Lung (tissue), 12 donors: ENCODE data around the gene LAMC2. TPM values are rescaled to one million over a fixed set of nuclear protein-coding genes. Genes with fewer than 3 reads are reported as not detected.
A peak's percentile ranks its signal among the peaks of the same experiment; 100 is the strongest.

ENCODE experiments used
- ATAC-seq: fragments of 200-7000 bp; cut with Tn5 transposase; one replicate; pipeline ENCODE4 v1.9.1; 2020; ENCODE audit warnings: moderate number of reproducible peaks; ENCODE audit not compliant: insufficient read depth, low FRiP score
- DNase-seq, 3 donors: peaks; one replicate each; pipeline ENCODE4 v3.0.0-alpha.2; 2013 to 2017
- H3K27ac ChIP-seq, 2 donors: one replicate each; pipeline ENCODE4 v1.5.1; 2013; ENCODE audit warnings: mild to moderate bottlenecking in 2 of 2, moderate library complexity in 2 of 2, control low read depth in 1 of 2, inconsistent platforms in 1 of 2, low read depth in 1 of 2, low read length in 1 of 2
- H3K27me3 ChIP-seq, 3 donors: one replicate each; pipeline ENCODE4 v1.5.1; 2013; ENCODE audit warnings: low read length in 2 of 3; ENCODE audit not compliant: control insufficient read depth in 3 of 3, insufficient read depth in 3 of 3
- H3K36me3 ChIP-seq, 4 donors: one replicate each; pipeline ENCODE4 v1.5.1; 2013; ENCODE audit warnings: low read length in 4 of 4, mild to moderate bottlenecking in 1 of 4, moderate library complexity in 1 of 4; ENCODE audit not compliant: control insufficient read depth in 4 of 4, insufficient read depth in 4 of 4
- H3K4me1 ChIP-seq, 5 donors: one replicate each; pipeline ENCODE4 v1.5.1; 2013; ENCODE audit warnings: low read length in 5 of 5, mild to moderate bottlenecking in 2 of 5, moderate library complexity in 1 of 5; ENCODE audit not compliant: control insufficient read depth in 5 of 5, insufficient read depth in 5 of 5
- H3K4me3 ChIP-seq: one replicate; pipeline ENCODE4 v1.5.1; 2013; ENCODE audit warnings: mild to moderate bottlenecking, control low read depth, moderate library complexity
- H3K9ac ChIP-seq, 2 donors: one replicate each; pipeline ENCODE4 v1.5.1; 2013; ENCODE audit warnings: low read length in 2 of 2, control low read depth in 1 of 2; ENCODE audit not compliant: insufficient read depth in 1 of 2
- H3K9me3 ChIP-seq, 4 donors: one replicate each; pipeline ENCODE4 v1.5.1; 2013; ENCODE audit warnings: low read length in 3 of 4, mild to moderate bottlenecking in 1 of 4, moderate library complexity in 1 of 4; ENCODE audit not compliant: control insufficient read depth in 4 of 4, insufficient read depth in 3 of 4
- WGBS, 2 donors: extraction: QIAGEN DNeasy Blood & Tissue Kit; methylation state at CpG; one replicate each; pipeline ENCODE4 v1.1.7; 2013; 5-methylcytosine and 5-hydroxymethylcytosine counted together
- polyA plus RNA-seq, 2 donors: library from polyadenylated mRNA; stranded (reverse); fragments of 200-250 nt; gene quantifications; one replicate each; pipeline ENCODE4 v1.2.1, GENCODE V29; 2013
- total RNA-seq, 2 donors: library from RNA; depleted of rRNA in 1 of 2; stranded (reverse); fragments of >200 nt in 1 of 2; gene quantifications; one replicate each; pipeline ENCODE4 v1.2.1, GENCODE V29; 2014 to 2021
- TF ChIP-seq, protein P1 (sequence below): IDR thresholded peaks from 2 replicates; pipeline ENCODE4 v1.5.1; 2012; ENCODE audit warnings: mild to moderate bottlenecking; ENCODE audit errors: control extremely low read depth, extremely low read depth
- donor health status: control.
- donor health status: control.
- donor health status: Bipolar disorder and iron deficiency.
- donor health status: healthy.
- donor health status: DM: yes; HTN: yes; CAD: no.

LAMC2 gene
- total and polyA plus RNA-seq, 4 donors = 13.7 to 63.1 (median 40.3) TPM

DNA sequence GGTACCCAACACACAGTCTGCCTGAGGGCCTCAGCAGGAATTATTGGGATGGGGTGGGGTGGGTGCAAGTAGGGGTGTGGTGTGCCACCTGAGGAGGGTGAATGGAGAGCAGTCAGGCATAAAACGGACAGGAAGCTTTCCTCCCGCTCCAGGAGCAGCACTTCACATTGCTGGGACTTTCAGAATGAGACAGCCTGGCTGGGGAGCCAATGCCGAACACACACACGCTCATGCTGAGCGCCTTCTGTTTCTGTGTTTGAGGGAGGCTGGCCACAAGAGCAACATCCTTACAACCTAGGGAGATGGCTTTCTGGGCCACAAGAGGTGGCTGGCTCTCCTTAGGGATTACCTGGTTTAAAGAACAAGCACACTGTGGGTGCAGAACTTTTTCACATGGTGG, 98.0 kb downstream of the LAMC2 start:
- ATAC-seq (no peak), DNase-seq (no peak)
- no peaks in the 10 kb centered on the region for H3K27me3 ChIP-seq
- H3K4me3 ChIP-seq = no peak overlapping the region
- WGBS, 2 donors = 87 to 89% methylated on average over 5 of the region's 5 CpGs
- no peak overlapping the region for H3K9ac ChIP-seq
- peaks cover 0 to 34% (median 0%) of the 10 kb centered on the region in 5 donors for H3K4me1 ChIP-seq
- H3K36me3 ChIP-seq = no peaks in the 10 kb centered on the region
- no peaks in the 10 kb centered on the region for H3K9me3 ChIP-seq
- H3K27ac ChIP-seq = no peak overlapping the region
- TF ChIP-seq, protein P1, sequence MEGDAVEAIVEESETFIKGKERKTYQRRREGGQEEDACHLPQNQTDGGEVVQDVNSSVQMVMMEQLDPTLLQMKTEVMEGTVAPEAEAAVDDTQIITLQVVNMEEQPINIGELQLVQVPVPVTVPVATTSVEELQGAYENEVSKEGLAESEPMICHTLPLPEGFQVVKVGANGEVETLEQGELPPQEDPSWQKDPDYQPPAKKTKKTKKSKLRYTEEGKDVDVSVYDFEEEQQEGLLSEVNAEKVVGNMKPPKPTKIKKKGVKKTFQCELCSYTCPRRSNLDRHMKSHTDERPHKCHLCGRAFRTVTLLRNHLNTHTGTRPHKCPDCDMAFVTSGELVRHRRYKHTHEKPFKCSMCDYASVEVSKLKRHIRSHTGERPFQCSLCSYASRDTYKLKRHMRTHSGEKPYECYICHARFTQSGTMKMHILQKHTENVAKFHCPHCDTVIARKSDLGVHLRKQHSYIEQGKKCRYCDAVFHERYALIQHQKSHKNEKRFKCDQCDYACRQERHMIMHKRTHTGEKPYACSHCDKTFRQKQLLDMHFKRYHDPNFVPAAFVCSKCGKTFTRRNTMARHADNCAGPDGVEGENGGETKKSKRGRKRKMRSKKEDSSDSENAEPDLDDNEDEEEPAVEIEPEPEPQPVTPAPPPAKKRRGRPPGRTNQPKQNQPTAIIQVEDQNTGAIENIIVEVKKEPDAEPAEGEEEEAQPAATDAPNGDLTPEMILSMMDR = no peak

DNA sequence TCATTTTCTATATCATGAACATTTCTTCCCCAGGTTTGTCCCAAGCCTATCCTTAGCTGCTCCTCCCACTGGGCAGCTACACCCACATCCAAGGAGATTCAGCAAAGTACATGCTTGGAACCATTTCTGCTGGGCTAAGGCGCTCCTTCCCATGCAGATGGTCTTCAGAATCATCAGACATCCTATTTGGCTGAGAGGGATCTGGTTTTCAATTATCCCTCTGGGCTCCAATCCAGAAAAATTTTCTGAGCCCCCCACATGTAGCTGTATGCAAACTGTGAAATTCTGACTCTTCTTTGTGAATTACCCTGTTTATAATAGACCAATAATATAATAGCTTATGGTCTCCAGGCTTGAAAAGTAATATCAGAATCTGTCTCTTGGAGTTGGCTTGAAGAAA, 99.2 kb downstream of the LAMC2 start:
- Histone ChIP-seq H3K4me3 (no peak overlapping the region), H3K36me3 (no peaks in the 10 kb centered on the region), H3K4me1 (peaks cover 0 to 23% (median 0%) of the 10 kb centered on the region in 5 donors), H3K27ac (no peak overlapping the region), H3K9me3 (no peaks in the 10 kb centered on the region), H3K27me3 (no peaks in the 10 kb centered on the region), H3K9ac (no peak overlapping the region)
- no peak for DNase-seq
- 84 to 95% methylated on average over 1 of the region's 1 CpG for WGBS, 2 donors
- ATAC-seq = no peak
- TF ChIP-seq, protein P1 = no peak

DNA sequence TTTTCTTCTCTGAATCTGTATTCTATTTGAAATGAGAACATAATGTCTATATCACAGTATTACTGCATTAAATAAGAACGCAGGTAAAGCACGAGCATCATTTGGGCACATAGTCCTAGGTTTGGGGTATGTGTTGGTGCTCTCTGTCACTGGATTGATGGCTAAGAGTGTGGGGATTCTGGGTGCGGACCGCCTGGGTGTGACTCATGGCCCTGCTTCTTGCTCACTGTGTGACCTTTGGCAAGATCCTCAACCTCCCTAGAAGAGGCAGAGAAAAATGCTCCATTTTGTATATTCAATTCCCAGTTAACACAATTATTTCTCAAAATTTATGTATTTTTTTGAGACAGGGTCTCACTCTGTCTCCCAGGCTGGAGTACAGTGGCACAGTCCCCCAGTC, 99.7 kb downstream of the LAMC2 start:
- TF ChIP-seq, protein P1 = no peak
- no peak for DNase-seq
- no peak overlapping the region for H3K4me3 ChIP-seq
- H3K36me3 ChIP-seq = no peaks in the 10 kb centered on the region
- no peak for ATAC-seq
- no peaks in the 10 kb centered on the region for H3K9me3 ChIP-seq
- H3K9ac ChIP-seq = no peak overlapping the region
- no peak overlapping the region for H3K27ac ChIP-seq
- WGBS, 2 donors = 57 to 99% methylated on average over 4 of the region's 4 CpGs
- H3K4me1 ChIP-seq = peaks cover 0 to 23% (median 0%) of the 10 kb centered on the region in 5 donors
- H3K27me3 ChIP-seq = no peaks in the 10 kb centered on the region

DNA sequence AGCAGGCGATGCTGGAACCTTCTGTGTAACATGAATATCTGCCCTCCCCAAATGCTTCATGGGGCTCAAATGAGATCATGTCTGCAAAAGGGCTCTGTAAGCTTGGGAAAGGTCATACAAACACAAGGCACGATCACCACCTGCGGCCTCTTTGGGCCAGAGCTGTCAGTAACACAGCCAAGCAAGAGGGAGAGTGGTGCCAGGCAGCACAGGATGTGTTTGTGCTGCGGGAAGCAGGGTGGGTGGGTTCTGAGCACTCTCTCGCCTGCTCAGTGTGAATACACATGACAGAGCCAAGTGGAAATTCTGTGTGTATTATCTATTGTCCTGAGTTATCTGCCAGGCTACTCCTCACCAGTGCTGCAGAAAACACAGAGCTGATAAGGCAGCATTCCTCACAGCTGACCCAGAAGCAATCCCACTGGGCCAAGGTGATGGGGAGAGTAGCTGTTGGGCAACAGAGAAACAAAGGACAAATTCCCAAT, 101.2 kb downstream of the LAMC2 start:
- H3K4me1 ChIP-seq = peaks cover 0 to 13% (median 0%) of the 10 kb centered on the region in 5 donors
- no peaks in the 10 kb centered on the region for H3K9me3 ChIP-seq
- H3K4me3 ChIP-seq = no peak overlapping the region
- 60 to 79% methylated on average over 5 of the region's 5 CpGs for WGBS, 2 donors
- no peaks in the 10 kb centered on the region for H3K27me3 ChIP-seq
- TF ChIP-seq, protein P1 = no peak
- H3K36me3 ChIP-seq = no peaks in the 10 kb centered on the region
- peak overlapping the region in 1 of 2 donors; percentile 80 for H3K27ac ChIP-seq
- no peak overlapping the region for H3K9ac ChIP-seq
- DNase-seq (peak in 2 of 3 donors; percentile 29 to 51), ATAC-seq (no peak)
